HFFc6 (cell line): ENCODE results near the gene MUSTN1. TPM values are rescaled to one million over a fixed set of nuclear protein-coding genes. Genes with fewer than 3 reads are reported as not detected.

Source experiments
- DNase-seq: peaks from one replicate; pipeline ENCODE4 v3.0.0-alpha.2; 2018
- H3K27ac Mint-ChIP-seq: 2 replicates; pipeline ENCODE4 v1.8.0; 2020; ENCODE audit warnings: mild to moderate bottlenecking, mixed read lengths
- H3K27me3 Mint-ChIP-seq: 2 replicates; pipeline ENCODE4 v1.8.0; 2021; ENCODE audit warnings: mild to moderate bottlenecking, moderate library complexity, mixed read lengths; ENCODE audit not compliant: insufficient read depth
- H3K36me3 Mint-ChIP-seq: 2 replicates; pipeline ENCODE4 v1.8.0; 2021; ENCODE audit warnings: low read depth, mixed read lengths
- H3K4me1 Mint-ChIP-seq: 2 replicates; pipeline ENCODE4 v1.8.0; 2020; ENCODE audit warnings: low read depth, mixed read lengths
- H3K4me3 Mint-ChIP-seq: 2 replicates; pipeline ENCODE4 v1.8.0; 2020; ENCODE audit warnings: mild to moderate bottlenecking, moderate library complexity, mixed read lengths
- H3K9me3 Mint-ChIP-seq: 2 replicates; pipeline ENCODE4 v1.8.0; 2020; ENCODE audit warnings: mild to moderate bottlenecking, mixed read lengths
- total RNA-seq, 6 experiments: library from RNA; stranded (reverse); fragmentation: NEBNext Ultra II Directional; extraction: Animal tissue kit (Norgen Biotek cat#: 25700); gene quantifications; 2 replicates in 1 of 6; 3 replicates in 5 of 6; pipeline ENCODE4 v1.2.3, GENCODE V29; 2021
- TF ChIP-seq, protein P1 (sequence below): fragments of 200-600 bp; sonication (generic); IDR thresholded peaks from 2 replicates; pipeline ENCODE4 v1.5.0; 2021; ENCODE audit warnings: antibody characterized with exemption, mild to moderate bottlenecking

Gene MUSTN1
- total RNA-seq, 6 experiments from 2014 or later: 0.39 TPM; not detected in 5

DNA sequence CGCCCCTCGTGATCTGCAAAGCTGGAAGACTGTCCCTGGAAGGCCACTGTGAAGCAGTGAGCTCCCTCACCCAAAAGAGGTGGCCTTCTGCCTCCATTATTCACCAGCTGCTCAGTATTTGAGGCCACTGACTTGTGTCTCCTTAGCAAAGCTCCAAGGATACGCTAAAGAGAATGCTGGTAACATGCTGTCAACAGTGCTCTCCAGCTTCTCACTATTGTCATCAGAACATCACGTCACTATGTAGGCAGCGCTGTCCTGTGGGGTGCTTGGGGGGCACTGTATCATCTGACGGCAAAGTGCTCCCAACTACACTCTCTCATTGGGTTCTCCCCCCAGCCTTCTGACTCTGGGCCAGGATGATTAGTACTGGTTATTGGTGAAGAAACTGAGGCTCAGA, 18.6 kb downstream of the MUSTN1 start:
- no peaks in the 10 kb centered on the region for H3K36me3 Mint-ChIP-seq
- H3K4me3 Mint-ChIP-seq: no peak overlapping the region

DNA sequence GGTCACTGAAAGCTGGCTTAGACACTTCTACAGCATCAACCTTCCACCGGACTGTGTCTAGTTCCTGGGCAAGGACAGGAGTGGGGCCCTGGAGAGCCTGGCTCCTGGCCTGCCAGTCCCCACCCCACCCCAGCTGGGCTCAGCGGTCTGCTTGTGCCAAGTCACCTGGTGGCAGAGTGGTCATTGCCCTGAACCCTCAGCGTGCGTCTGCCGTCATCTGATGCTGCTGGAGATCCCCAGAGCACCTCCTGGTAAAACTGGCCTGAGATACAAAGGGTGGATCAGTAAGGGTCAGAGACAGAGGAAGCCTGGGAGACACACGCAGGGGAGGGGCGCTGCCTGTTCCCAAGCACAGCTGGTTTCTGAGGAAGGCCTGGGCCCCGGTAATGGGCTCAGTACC, 21.0 kb downstream of the MUSTN1 start:
- TF ChIP-seq, protein P1, sequence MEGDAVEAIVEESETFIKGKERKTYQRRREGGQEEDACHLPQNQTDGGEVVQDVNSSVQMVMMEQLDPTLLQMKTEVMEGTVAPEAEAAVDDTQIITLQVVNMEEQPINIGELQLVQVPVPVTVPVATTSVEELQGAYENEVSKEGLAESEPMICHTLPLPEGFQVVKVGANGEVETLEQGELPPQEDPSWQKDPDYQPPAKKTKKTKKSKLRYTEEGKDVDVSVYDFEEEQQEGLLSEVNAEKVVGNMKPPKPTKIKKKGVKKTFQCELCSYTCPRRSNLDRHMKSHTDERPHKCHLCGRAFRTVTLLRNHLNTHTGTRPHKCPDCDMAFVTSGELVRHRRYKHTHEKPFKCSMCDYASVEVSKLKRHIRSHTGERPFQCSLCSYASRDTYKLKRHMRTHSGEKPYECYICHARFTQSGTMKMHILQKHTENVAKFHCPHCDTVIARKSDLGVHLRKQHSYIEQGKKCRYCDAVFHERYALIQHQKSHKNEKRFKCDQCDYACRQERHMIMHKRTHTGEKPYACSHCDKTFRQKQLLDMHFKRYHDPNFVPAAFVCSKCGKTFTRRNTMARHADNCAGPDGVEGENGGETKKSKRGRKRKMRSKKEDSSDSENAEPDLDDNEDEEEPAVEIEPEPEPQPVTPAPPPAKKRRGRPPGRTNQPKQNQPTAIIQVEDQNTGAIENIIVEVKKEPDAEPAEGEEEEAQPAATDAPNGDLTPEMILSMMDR: no peak
- Mint-ChIP-seq H3K27me3 (peaks cover 28% of the 10 kb centered on the region), H3K4me3 (no peak overlapping the region), H3K27ac (no peak overlapping the region), H3K9me3 (no peaks in the 10 kb centered on the region), H3K36me3 (no peaks in the 10 kb centered on the region), H3K4me1 (no peaks in the 10 kb centered on the region; the same call in 1 of the 2 replicates)
- DNase-seq: no peak

More for the DNA sequence above, 18.6 kb downstream of the MUSTN1 start:
- no peak for DNase-seq
- no peaks in the 10 kb centered on the region for H3K9me3 Mint-ChIP-seq
- peaks cover 22% of the 10 kb centered on the region for H3K27me3 Mint-ChIP-seq
- no peak overlapping the region for H3K27ac Mint-ChIP-seq
- H3K4me1 Mint-ChIP-seq: no peaks in the 10 kb centered on the region
- TF ChIP-seq, protein P1: no peak

DNA sequence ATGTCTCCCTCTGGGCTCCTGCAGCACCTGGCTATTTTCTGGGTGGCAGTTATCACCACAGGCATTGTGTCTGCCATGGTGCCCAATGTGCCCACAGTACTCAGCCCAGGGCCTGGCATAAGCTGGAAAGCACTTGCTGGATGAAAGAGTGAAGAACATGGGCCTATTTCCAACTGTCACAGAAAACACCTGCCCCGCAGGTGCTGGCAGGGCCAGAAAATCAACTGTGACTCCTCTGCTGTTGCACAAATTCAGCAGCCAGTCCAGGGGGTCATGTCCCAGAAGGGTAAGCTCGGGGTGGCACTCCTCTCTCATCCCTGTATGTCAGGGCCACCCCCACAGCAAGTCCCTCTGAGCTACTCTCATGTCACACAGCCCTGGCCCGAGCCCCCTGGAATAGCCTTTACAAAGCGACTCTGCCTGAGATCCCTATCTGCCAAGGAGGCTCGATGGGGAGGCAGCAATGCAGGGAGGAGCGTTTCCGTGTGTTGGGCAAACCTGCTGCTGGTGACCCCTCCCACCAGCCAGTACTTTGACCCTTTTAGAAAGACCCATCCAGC, 23.3 kb downstream of the MUSTN1 start:
- TF ChIP-seq, protein P1: no peak
- H3K4me1 Mint-ChIP-seq: no peaks in the 10 kb centered on the region; the same call in 1 of the 2 replicates
- peaks cover 36% of the 10 kb centered on the region for H3K27me3 Mint-ChIP-seq
- H3K27ac Mint-ChIP-seq: no peak overlapping the region
- H3K9me3 Mint-ChIP-seq: no peaks in the 10 kb centered on the region
- no peaks in the 10 kb centered on the region for H3K36me3 Mint-ChIP-seq
- DNase-seq: no peak
- H3K4me3 Mint-ChIP-seq: no peak overlapping the region

DNA sequence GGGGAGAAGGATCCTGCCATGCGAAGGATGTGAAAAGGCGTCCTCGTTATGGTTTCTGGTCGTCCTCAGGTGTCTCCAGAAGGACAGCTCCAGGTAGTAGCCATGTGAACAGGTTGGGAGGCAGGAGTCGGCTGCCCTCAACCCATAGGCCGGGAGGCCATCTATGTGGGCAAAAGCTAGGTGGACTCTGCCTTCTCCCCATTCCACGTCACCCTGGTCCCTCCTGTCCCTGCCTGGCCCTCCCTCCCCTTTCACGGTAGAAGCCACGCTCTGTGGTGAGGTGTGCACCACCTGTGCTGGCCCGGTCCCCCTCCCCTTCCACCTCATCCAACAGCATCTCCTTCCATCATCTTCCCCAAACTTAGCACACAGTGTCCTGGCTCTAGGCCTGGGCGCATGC, 23.9 kb downstream of the MUSTN1 start:
- no peak for DNase-seq
- TF ChIP-seq, protein P1: no peak
- no peaks in the 10 kb centered on the region for H3K9me3 Mint-ChIP-seq

DNA sequence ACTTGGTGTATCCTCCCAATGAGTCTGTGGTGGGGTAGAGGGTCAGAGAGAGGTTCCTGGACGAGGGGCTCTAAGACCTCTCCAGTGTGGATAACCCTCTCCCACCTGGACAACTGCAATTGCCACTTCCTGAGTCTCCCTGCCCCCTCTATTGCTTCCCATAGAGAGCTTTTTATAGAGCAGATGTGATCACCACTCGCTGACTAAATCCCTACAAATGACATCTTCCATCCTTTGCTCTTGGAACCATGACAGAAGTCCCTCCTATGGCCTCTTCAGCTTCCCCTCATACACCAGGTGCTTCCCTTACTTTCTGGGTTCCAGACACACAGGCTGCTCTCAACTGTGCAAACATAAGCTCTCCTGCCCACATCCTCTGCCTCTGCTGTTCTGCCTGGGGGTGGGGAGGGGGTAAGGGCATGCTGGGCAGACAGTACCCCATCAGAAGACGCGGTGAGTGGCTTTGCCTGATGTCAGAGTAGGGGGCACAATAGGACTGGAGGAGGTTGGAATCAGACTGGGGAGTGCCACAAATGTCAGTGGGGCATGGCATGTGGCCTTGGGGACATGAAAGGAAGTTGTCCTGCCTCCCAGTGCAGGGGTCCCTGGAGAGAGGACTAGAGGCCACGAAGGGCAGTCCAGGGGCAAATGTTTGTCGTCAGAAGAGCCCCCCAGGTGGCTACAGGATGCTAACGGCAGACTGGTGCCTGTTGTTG, 25.0 kb downstream of the MUSTN1 start:
- Mint-ChIP-seq H3K27ac (no peak overlapping the region), H3K4me3 (no peak overlapping the region), H3K4me1 (no peaks in the 10 kb centered on the region; the same call in 1 of the 2 replicates), H3K36me3 (no peaks in the 10 kb centered on the region), H3K27me3 (peaks cover 35% of the 10 kb centered on the region), H3K9me3 (no peaks in the 10 kb centered on the region)
- DNase-seq: no peak
- TF ChIP-seq, protein P1: no peak

More for the DNA sequence above, 23.9 kb downstream of the MUSTN1 start:
- Mint-ChIP-seq H3K27me3 (peaks cover 37% of the 10 kb centered on the region), H3K27ac (no peak overlapping the region), H3K4me1 (no peaks in the 10 kb centered on the region; the same call in 1 of the 2 replicates), H3K4me3 (no peak overlapping the region), H3K36me3 (no peaks in the 10 kb centered on the region)
